ENCODE results near the gene ALKBH4. TPM values are rescaled to one million over a fixed set of nuclear protein-coding genes. Genes with fewer than 3 reads are reported as not detected.
A peak's percentile ranks its signal among the peaks of the same experiment; 100 is the strongest.

The ALKBH4 gene
- total and polyA plus RNA-seq, 8 donors, result 1.2 to 27.4 (median 8.7) TPM

GRCh38 chr7:102473271-102473991 lies 8.8 kb upstream of the ALKBH4 start:
- WGBS, 5 donors, result 78 to 85% (median 84%) methylated on average over 19 to 23 of the region's 23 CpGs
- DNase-seq, result no peak
- Histone ChIP-seq H3K4me1 (peaks cover 0 to 30% (median 20%) of the 10 kb centered on the region in 4 donors), H3K4me3 (no peak overlapping the region), H3K27ac (peak overlapping the region in 1 of 5 donors; percentile 3), H3K27me3 (no peaks in the 10 kb centered on the region), H3K36me3 (peaks cover 17 to 69% (median 59%) of the 10 kb centered on the region in 4 donors), H3K9me3 (no peaks in the 10 kb centered on the region)
- intact Hi-C loops (cut with DNase I; ENCODE audit: low total_unique reads), result no loop called here
- TF ChIP-seq CTCF (IDR thresholded peaks at IDR 0.05) (no peak), POLR2A (IDR thresholded peaks at IDR 0.05) (no peak), POLR2AphosphoS5 (IDR thresholded peaks at IDR 0.05) (no peak), EP300 (IDR thresholded peaks at IDR 0.05) (no peak)

GRCh38 chr7:102472126-102473041 lies 7.7 kb upstream of the ALKBH4 start:
- no peak overlapping the region for H3K4me3 ChIP-seq
- intact Hi-C loops (cut with DNase I; ENCODE audit: low total_unique reads), result no loop called here
- H3K9me3 ChIP-seq, result no peaks in the 10 kb centered on the region
- peaks cover 22 to 78% (median 67%) of the 10 kb centered on the region in 4 donors for H3K36me3 ChIP-seq
- no peak overlapping the region for H3K27ac ChIP-seq
- DNase-seq, result no peak
- H3K4me1 ChIP-seq, result peaks cover 0 to 32% (median 21%) of the 10 kb centered on the region in 4 donors
- no peaks in the 10 kb centered on the region for H3K27me3 ChIP-seq
- TF ChIP-seq POLR2A (IDR thresholded peaks at IDR 0.05) (no peak), CTCF (IDR thresholded peaks at IDR 0.05) (no peak), EP300 (IDR thresholded peaks at IDR 0.05) (no peak), POLR2AphosphoS5 (IDR thresholded peaks at IDR 0.05) (no peak)
- WGBS, 5 donors, result 58 to 76% (median 69%) methylated on average over 26 to 31 of the region's 31 CpGs

GRCh38 chr7:102471791-102472125 lies 7.1 kb upstream of the ALKBH4 start:
- Histone ChIP-seq H3K27ac (no peak overlapping the region), H3K4me1 (peaks cover 0 to 39% (median 24%) of the 10 kb centered on the region in 4 donors), H3K9me3 (no peaks in the 10 kb centered on the region), H3K27me3 (no peaks in the 10 kb centered on the region), H3K36me3 (peaks cover 22 to 78% (median 67%) of the 10 kb centered on the region in 4 donors), H3K4me3 (no peak overlapping the region)
- DNase-seq, result no peak
- WGBS, 5 donors, result 83 to 92% (median 87%) methylated on average over 6 of the region's 6 CpGs
- intact Hi-C loops (cut with DNase I; ENCODE audit: low total_unique reads), result no loop called here
- TF ChIP-seq POLR2A (IDR thresholded peaks at IDR 0.05) (no peak), POLR2AphosphoS5 (IDR thresholded peaks at IDR 0.05) (no peak), CTCF (IDR thresholded peaks at IDR 0.05) (no peak), EP300 (IDR thresholded peaks at IDR 0.05) (no peak)
